NCI-H1694 treated with DMSO at 0.1 percent for 48 hours (cell line): ENCODE data around the gene STK32C.
"Not testable (repeated sequence)": the region's sequence is repeated elsewhere in the genome, so short reads cannot be mapped to it uniquely, and the experiment has no call there.

Experiments used
- DNase-seq: peaks from one replicate; lab custom pipeline; 2025; lab: John Stamatoyannopoulos, UW

The STK32C gene

GRCh38 chr10:132281915-132282666 lies 25.7 kb downstream of the STK32C start:
- DNase-seq, result no peak

- DNase-seq, result no peak
Measured at GRCh38 chr10:132280646-132281074, 27.1 kb downstream of the STK32C start.

- no peak for DNase-seq
Measured at GRCh38 chr10:132279873-132280645, 27.7 kb downstream of the STK32C start.

GRCh38 chr10:132277311-132277741 lies 30.4 kb downstream of the STK32C start:
- DNase-seq, result no peak

- no peak for DNase-seq
Measured at GRCh38 chr10:132276706-132277105, 31.0 kb downstream of the STK32C start.

- no peak for DNase-seq
Measured at GRCh38 chr10:132276179-132276675, 31.5 kb downstream of the STK32C start.

GRCh38 chr10:132275426-132276178 lies 32.1 kb downstream of the STK32C start:
- no peak for DNase-seq

- no peak for DNase-seq
Measured at GRCh38 chr10:132274986-132275385, 32.8 kb downstream of the STK32C start.

GRCh38 chr10:132274581-132274980 lies 33.2 kb downstream of the STK32C start:
- DNase-seq, result no peak

- DNase-seq, result no peak
Measured at GRCh38 chr10:132273966-132274365, 33.8 kb downstream of the STK32C start.

GRCh38 chr10:132273304-132273944 lies 34.3 kb downstream of the STK32C start:
- DNase-seq, result no peak

- no peak for DNase-seq
Measured at GRCh38 chr10:132272231-132272971, 35.3 kb downstream of the STK32C start.

GRCh38 chr10:132271458-132272230 lies 36.1 kb downstream of the STK32C start:
- DNase-seq, result no peak

- DNase-seq, result no peak
Measured at GRCh38 chr10:132270721-132271457, 36.9 kb downstream of the STK32C start.

- DNase-seq, result no peak
Measured at GRCh38 chr10:132270256-132270655, 37.5 kb downstream of the STK32C start.

- DNase-seq, result no peak
Measured at GRCh38 chr10:132269266-132270230, 38.2 kb downstream of the STK32C start.

GRCh38 chr10:132267916-132268315 lies 39.8 kb downstream of the STK32C start:
- DNase-seq, result not testable (repeated sequence)

GRCh38 chr10:132266594-132267161 lies 41.1 kb downstream of the STK32C start:
- no peak for DNase-seq
